NCI-H2107 (cell line): ENCODE measurements around the gene ZCCHC3.

ENCODE experiments used
- DNase-seq: peaks from one replicate; lab custom pipeline; 2025; lab: John Stamatoyannopoulos, UW

Gene ZCCHC3

GRCh38 chr20:286508-286907 lies 10.9 kb upstream of the ZCCHC3 start:
- DNase-seq: no peak

GRCh38 chr20:288956-289692 lies 8.2 kb upstream of the ZCCHC3 start:
- DNase-seq: no peak

GRCh38 chr20:289693-290083 lies 7.7 kb upstream of the ZCCHC3 start:
- no peak for DNase-seq

- peak; percentile 66 for DNase-seq
Measured at GRCh38 chr20:290084-290831, 7.1 kb upstream of the ZCCHC3 start, which contains the start of gene C20orf96. Gene C20orf96 (minus strand): TSS chr20:290750. CDS start chr20:290610, 140 bp downstream.

- DNase-seq: no peak
Measured at GRCh38 chr20:294602-295001, 2.8 kb upstream of the ZCCHC3 start.

- no peak for DNase-seq
Measured at GRCh38 chr20:295804-296203, 1.6 kb upstream of the ZCCHC3 start.

GRCh38 chr20:297925-298775 lies 780 bp downstream of the ZCCHC3 start:
- DNase-seq: no peak

- no peak for DNase-seq
Measured at GRCh38 chr20:298776-299391, 1.5 kb downstream of the ZCCHC3 start.

- no peak for DNase-seq
Measured at GRCh38 chr20:300345-300990, 3.1 kb downstream of the ZCCHC3 start.

GRCh38 chr20:301886-302848 lies 4.8 kb downstream of the ZCCHC3 start:
- no peak for DNase-seq

- no peak for DNase-seq
Measured at GRCh38 chr20:305745-306144, 8.4 kb downstream of the ZCCHC3 start.

- DNase-seq: no peak
Measured at GRCh38 chr20:308427-309038, 11.2 kb downstream of the ZCCHC3 start.

GRCh38 chr20:309306-309840 lies 12.0 kb downstream of the ZCCHC3 start:
- DNase-seq: no peak

GRCh38 chr20:309841-310644 lies 12.7 kb downstream of the ZCCHC3 start:
- peak; percentile 88 for DNase-seq

- no peak for DNase-seq
Measured at GRCh38 chr20:310645-311044, 13.3 kb downstream of the ZCCHC3 start.

- no peak for DNase-seq
Measured at GRCh38 chr20:311609-312008, 14.2 kb downstream of the ZCCHC3 start.

GRCh38 chr20:312067-312466 lies 14.7 kb downstream of the ZCCHC3 start:
- no peak for DNase-seq

GRCh38 chr20:312866-313265 lies 15.5 kb downstream of the ZCCHC3 start:
- no peak for DNase-seq

GRCh38 chr20:313402-313801 lies 16.0 kb downstream of the ZCCHC3 start:
- DNase-seq: no peak
